ENCODE measurements around the gene TBC1D14.

The TBC1D14 gene

GRCh38 chr4:7005571-7005970 is 95.9 kb downstream of the TBC1D14 start:
- Histone ChIP-seq H3K27ac (ENCODE audit: low read depth, low read length) (no peak overlapping the region), H3K36me3 (ENCODE audit: control insufficient read depth, insufficient read depth, low read length) (peaks cover 67% of the 10 kb centered on the region), H3K4me1 (ENCODE audit: control insufficient read depth, insufficient read depth, low read length) (peaks cover 17% of the 10 kb centered on the region), H3K4me3 (ENCODE audit: low read depth, low read length) (no peak overlapping the region), H3K9me3 (ENCODE audit: control insufficient read depth, insufficient read depth, low read depth, low read length) (no peaks in the 10 kb centered on the region), H3K9ac (ENCODE audit: low read length) (no peak overlapping the region), H3K27me3 (ENCODE audit: control insufficient read depth, insufficient read depth, low read length) (no peaks in the 10 kb centered on the region)

DNA sequence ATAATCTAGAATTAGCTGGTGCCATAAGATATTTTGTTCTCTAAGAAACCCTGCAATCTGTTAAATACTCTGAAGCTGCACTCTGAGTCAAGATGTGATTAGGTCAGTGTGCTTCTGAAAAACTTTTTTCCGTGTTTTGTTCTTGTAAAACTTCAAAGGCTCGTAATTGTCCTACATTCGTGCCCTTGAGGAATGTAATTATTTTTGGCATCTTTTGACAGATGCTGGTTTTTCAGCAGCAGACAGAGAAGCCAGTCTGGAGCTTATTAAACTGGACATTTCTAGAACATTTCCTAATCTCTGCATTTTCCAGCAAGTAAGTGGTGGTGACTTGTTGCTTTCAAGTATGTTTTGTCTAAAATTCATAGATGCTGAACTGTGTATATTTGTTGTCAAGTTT is 96.8 kb downstream of the TBC1D14 start:
- Histone ChIP-seq H3K27me3 (ENCODE audit: control insufficient read depth, insufficient read depth, low read length) (no peaks in the 10 kb centered on the region), H3K27ac (ENCODE audit: low read depth, low read length) (no peak overlapping the region), H3K9ac (ENCODE audit: low read length) (no peak overlapping the region), H3K4me1 (ENCODE audit: control insufficient read depth, insufficient read depth, low read length) (peaks cover 17% of the 10 kb centered on the region), H3K4me3 (ENCODE audit: low read depth, low read length) (no peak overlapping the region), H3K9me3 (ENCODE audit: control insufficient read depth, insufficient read depth, low read depth, low read length) (no peaks in the 10 kb centered on the region), H3K36me3 (ENCODE audit: control insufficient read depth, insufficient read depth, low read length) (peaks cover 67% of the 10 kb centered on the region)

- Histone ChIP-seq H3K9ac (ENCODE audit: low read length) (no peak overlapping the region), H3K4me1 (ENCODE audit: control insufficient read depth, insufficient read depth, low read length) (peaks cover 17% of the 10 kb centered on the region), H3K27ac (ENCODE audit: low read depth, low read length) (no peak overlapping the region), H3K9me3 (ENCODE audit: control insufficient read depth, insufficient read depth, low read depth, low read length) (no peaks in the 10 kb centered on the region), H3K27me3 (ENCODE audit: control insufficient read depth, insufficient read depth, low read length) (no peaks in the 10 kb centered on the region), H3K4me3 (ENCODE audit: low read depth, low read length) (no peak overlapping the region), H3K36me3 (ENCODE audit: control insufficient read depth, insufficient read depth, low read length) (peaks cover 63% of the 10 kb centered on the region)
Measured at GRCh38 chr4:7007142-7007907, 97.7 kb downstream of the TBC1D14 start.

GRCh38 chr4:7007944-7008343 is 98.3 kb downstream of the TBC1D14 start:
- Histone ChIP-seq H3K9me3 (ENCODE audit: control insufficient read depth, insufficient read depth, low read depth, low read length) (no peaks in the 10 kb centered on the region), H3K27ac (ENCODE audit: low read depth, low read length) (no peak overlapping the region), H3K4me1 (ENCODE audit: control insufficient read depth, insufficient read depth, low read length) (peaks cover 17% of the 10 kb centered on the region), H3K36me3 (ENCODE audit: control insufficient read depth, insufficient read depth, low read length) (peaks cover 63% of the 10 kb centered on the region), H3K27me3 (ENCODE audit: control insufficient read depth, insufficient read depth, low read length) (no peaks in the 10 kb centered on the region), H3K4me3 (ENCODE audit: low read depth, low read length) (no peak overlapping the region), H3K9ac (ENCODE audit: low read length) (no peak overlapping the region)

DNA sequence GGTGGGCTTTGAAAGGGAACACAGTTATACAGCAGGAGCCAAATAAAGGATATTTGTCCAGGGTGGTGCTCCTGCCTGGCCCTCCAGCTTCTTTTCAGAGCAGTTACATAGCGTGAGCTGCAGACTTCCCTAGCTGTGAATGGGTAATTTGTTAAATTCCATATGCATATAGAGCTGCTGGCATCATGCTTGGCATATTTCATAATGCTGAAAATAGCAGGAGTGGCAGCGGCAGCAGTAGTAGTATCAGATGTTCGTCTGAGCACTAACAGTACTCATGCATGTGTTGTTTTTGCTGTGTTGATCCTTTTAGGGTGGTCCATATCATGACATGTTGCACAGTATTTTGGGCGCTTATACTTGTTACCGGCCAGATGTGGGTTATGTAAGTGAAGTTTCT is 99.9 kb downstream of the TBC1D14 start:
- no peak overlapping the region for H3K4me3 ChIP-seq (ENCODE audit: low read depth, low read length)
- peaks cover 62% of the 10 kb centered on the region for H3K36me3 ChIP-seq (ENCODE audit: control insufficient read depth, insufficient read depth, low read length)
- no peaks in the 10 kb centered on the region for H3K27me3 ChIP-seq (ENCODE audit: control insufficient read depth, insufficient read depth, low read length)
- no peak overlapping the region for H3K27ac ChIP-seq (ENCODE audit: low read depth, low read length)
- H3K4me1 ChIP-seq (ENCODE audit: control insufficient read depth, insufficient read depth, low read length), result peaks cover 17% of the 10 kb centered on the region
- no peaks in the 10 kb centered on the region for H3K9me3 ChIP-seq (ENCODE audit: control insufficient read depth, insufficient read depth, low read depth, low read length)
- no peak overlapping the region for H3K9ac ChIP-seq (ENCODE audit: low read length)

DNA sequence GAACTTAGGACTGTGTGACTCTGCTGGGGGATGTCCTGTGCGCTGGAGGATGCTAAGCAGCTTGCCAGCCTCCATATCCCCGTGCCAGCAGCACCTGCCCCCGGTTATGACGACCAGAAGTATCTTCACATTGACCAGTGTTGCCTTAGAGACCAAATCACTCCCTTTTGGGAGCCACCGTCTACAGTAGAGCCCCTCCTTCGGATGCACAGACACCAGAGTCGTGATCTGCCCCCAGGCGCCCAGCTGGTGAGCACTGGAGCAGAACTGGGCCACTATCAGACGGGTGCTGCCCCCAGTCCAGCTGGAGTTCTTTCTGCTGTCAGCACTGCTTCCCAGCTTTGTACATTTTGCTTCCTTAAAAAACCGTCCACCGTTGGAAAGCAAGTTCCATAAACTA is 103.5 kb downstream of the TBC1D14 start:
- no peak overlapping the region for H3K27ac ChIP-seq (ENCODE audit: low read depth, low read length)
- no peak overlapping the region for H3K9ac ChIP-seq (ENCODE audit: low read length)
- H3K4me1 ChIP-seq (ENCODE audit: control insufficient read depth, insufficient read depth, low read length), result 0 out of 2 replicates have a peak, but pooled peaks cover 2% of the 10 kb centered on the region
- no peaks in the 10 kb centered on the region for H3K27me3 ChIP-seq (ENCODE audit: control insufficient read depth, insufficient read depth, low read length)
- H3K4me3 ChIP-seq (ENCODE audit: low read depth, low read length), result no peak overlapping the region
- peaks cover 89% of the 10 kb centered on the region for H3K36me3 ChIP-seq (ENCODE audit: control insufficient read depth, insufficient read depth, low read length)
- no peaks in the 10 kb centered on the region for H3K9me3 ChIP-seq (ENCODE audit: control insufficient read depth, insufficient read depth, low read depth, low read length)

DNA sequence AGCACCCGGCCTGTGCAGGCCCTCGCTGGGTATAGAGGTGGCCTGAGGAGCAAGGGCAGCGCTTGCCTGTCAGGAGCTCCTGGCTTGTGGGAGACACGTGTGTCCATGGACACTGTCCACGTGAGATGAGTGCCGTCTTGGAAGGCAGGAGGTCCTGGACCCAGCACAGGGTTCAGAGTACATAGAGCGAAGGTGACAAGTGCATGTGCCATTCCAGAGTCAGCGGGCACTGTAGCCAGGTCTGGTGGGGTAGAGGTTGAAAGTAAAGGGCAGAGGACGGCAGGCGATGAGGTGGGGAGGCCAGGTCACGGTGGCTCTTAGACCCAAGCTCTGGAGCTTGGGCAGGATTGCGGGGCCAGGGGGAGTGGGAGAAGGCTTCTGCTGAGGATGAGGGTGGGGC is 105.2 kb downstream of the TBC1D14 start:
- Histone ChIP-seq H3K36me3 (ENCODE audit: control insufficient read depth, insufficient read depth, low read length) (peaks cover 85% of the 10 kb centered on the region), H3K9ac (ENCODE audit: low read length) (no peak overlapping the region)

GRCh38 chr4:7015383-7016035 is 105.9 kb downstream of the TBC1D14 start:
- no peaks in the 10 kb centered on the region for H3K9me3 ChIP-seq (ENCODE audit: control insufficient read depth, insufficient read depth, low read depth, low read length)
- H3K4me1 ChIP-seq (ENCODE audit: control insufficient read depth, insufficient read depth, low read length), result peaks cover 6% of the 10 kb centered on the region; the same call in 1 of the 2 replicates
- H3K27me3 ChIP-seq (ENCODE audit: control insufficient read depth, insufficient read depth, low read length), result no peaks in the 10 kb centered on the region
- no peak overlapping the region for H3K4me3 ChIP-seq (ENCODE audit: low read depth, low read length)
- H3K9ac ChIP-seq (ENCODE audit: low read length), result no peak overlapping the region
- no peak overlapping the region for H3K27ac ChIP-seq (ENCODE audit: low read depth, low read length)
- H3K36me3 ChIP-seq (ENCODE audit: control insufficient read depth, insufficient read depth, low read length), result peaks cover 79% of the 10 kb centered on the region

More for the DNA sequence above, 105.2 kb downstream of the TBC1D14 start:
- Histone ChIP-seq H3K27ac (ENCODE audit: low read depth, low read length) (no peak overlapping the region), H3K27me3 (ENCODE audit: control insufficient read depth, insufficient read depth, low read length) (no peaks in the 10 kb centered on the region), H3K9me3 (ENCODE audit: control insufficient read depth, insufficient read depth, low read depth, low read length) (no peaks in the 10 kb centered on the region), H3K4me3 (ENCODE audit: low read depth, low read length) (no peak overlapping the region), H3K4me1 (ENCODE audit: control insufficient read depth, insufficient read depth, low read length) (no peaks in the 10 kb centered on the region)

GRCh38 chr4:7016086-7016485 is 106.5 kb downstream of the TBC1D14 start:
- H3K36me3 ChIP-seq (ENCODE audit: control insufficient read depth, insufficient read depth, low read length), result peaks cover 78% of the 10 kb centered on the region
- peaks cover 7% of the 10 kb centered on the region; the same call in 1 of the 2 replicates for H3K4me1 ChIP-seq (ENCODE audit: control insufficient read depth, insufficient read depth, low read length)
- no peaks in the 10 kb centered on the region for H3K9me3 ChIP-seq (ENCODE audit: control insufficient read depth, insufficient read depth, low read depth, low read length)
- H3K27me3 ChIP-seq (ENCODE audit: control insufficient read depth, insufficient read depth, low read length), result no peaks in the 10 kb centered on the region
- no peak overlapping the region for H3K27ac ChIP-seq (ENCODE audit: low read depth, low read length)
- H3K4me3 ChIP-seq (ENCODE audit: low read depth, low read length), result no peak overlapping the region
- no peak overlapping the region for H3K9ac ChIP-seq (ENCODE audit: low read length)

- H3K9ac ChIP-seq (ENCODE audit: low read length), result no peak overlapping the region
Measured at GRCh38 chr4:7016512-7016911, 106.9 kb downstream of the TBC1D14 start.

DNA sequence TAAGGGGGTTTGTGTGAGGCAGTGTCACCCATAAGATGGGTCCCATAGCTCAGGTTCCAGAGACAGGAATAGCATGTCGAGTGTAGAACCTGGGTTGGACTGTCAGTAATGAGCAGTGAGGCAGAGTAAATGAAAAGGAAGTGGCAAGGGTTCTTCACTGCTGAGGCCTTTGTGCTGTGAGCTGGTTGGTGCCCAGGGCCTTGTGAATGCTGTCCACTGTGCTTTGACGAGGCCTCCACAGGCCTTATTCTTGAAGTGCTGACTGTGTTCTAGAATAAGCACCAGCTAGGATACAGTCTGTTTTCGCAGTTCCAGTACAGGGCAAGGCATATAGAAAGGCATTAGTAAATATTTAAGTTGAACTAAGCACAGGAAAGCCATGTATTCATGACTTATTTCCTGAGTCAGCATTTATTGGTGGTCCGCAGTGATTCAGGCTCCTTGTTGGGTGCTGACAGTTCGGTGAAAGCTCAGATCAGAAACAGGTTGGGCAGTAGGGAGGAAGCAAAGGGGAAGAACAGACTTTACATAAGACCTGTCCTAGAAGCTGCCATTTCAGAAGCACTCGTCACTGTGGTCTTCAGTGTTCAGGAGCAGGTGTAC is 107.9 kb downstream of the TBC1D14 start:
- Histone ChIP-seq H3K27me3 (ENCODE audit: control insufficient read depth, insufficient read depth, low read length) (no peaks in the 10 kb centered on the region), H3K9ac (ENCODE audit: low read length) (no peak overlapping the region), H3K9me3 (ENCODE audit: control insufficient read depth, insufficient read depth, low read depth, low read length) (no peaks in the 10 kb centered on the region), H3K4me3 (ENCODE audit: low read depth, low read length) (no peak overlapping the region), H3K27ac (ENCODE audit: low read depth, low read length) (no peak overlapping the region), H3K36me3 (ENCODE audit: control insufficient read depth, insufficient read depth, low read length) (peaks cover 80% of the 10 kb centered on the region), H3K4me1 (ENCODE audit: control insufficient read depth, insufficient read depth, low read length) (peaks cover 7% of the 10 kb centered on the region; the same call in 1 of the 2 replicates)

More at GRCh38 chr4:7016512-7016911, 106.9 kb downstream of the TBC1D14 start:
- no peaks in the 10 kb centered on the region for H3K27me3 ChIP-seq (ENCODE audit: control insufficient read depth, insufficient read depth, low read length)
- peaks cover 7% of the 10 kb centered on the region; the same call in 1 of the 2 replicates for H3K4me1 ChIP-seq (ENCODE audit: control insufficient read depth, insufficient read depth, low read length)
- H3K27ac ChIP-seq (ENCODE audit: low read depth, low read length), result no peak overlapping the region
- no peaks in the 10 kb centered on the region for H3K9me3 ChIP-seq (ENCODE audit: control insufficient read depth, insufficient read depth, low read depth, low read length)
- peaks cover 77% of the 10 kb centered on the region for H3K36me3 ChIP-seq (ENCODE audit: control insufficient read depth, insufficient read depth, low read length)
- H3K4me3 ChIP-seq (ENCODE audit: low read depth, low read length), result no peak overlapping the region

All from HUES6 (cell line).